Activated naive CD8-positive, alpha-beta T cell treated with anti-CD3 and anti-CD28 coated beads, Interleukin-2, amount 10 ng/mL, durations not matched to agents 7 days and 5 days (primary cell): ENCODE measurements around the gene SH3BP1. TPM values are rescaled to one million over a fixed set of nuclear protein-coding genes. Genes with fewer than 3 reads are reported as not detected.
A peak's percentile ranks its signal among the peaks of the same experiment; 100 is the strongest.
"Not testable (repeated sequence)": the region's sequence is repeated elsewhere in the genome, so short reads cannot be mapped to it uniquely, and the experiment has no call there.

Experiments
- ATAC-seq: fragments of 150-1000 bp; cut with Tn5 transposase; one replicate; pipeline ENCODE4 v1.10.0; 2021; ENCODE audit warnings: low read depth, moderate library complexity
- POLR2A ChIA-PET: fragments of 350-600 bp; sonication (Branson Sonifier 250); formaldehyde crosslinking; loops from one replicate; lab custom pipeline; 2021; ENCODE audit warnings: antibody characterized with exemption; lab: Charles Lee
- DNase-seq: peaks from one replicate; pipeline ENCODE4 v3.0.0; 2021
- H3K27ac Mint-ChIP-seq: one replicate; pipeline ENCODE4 v1.8.0; 2022; ENCODE audit warnings: mild to moderate bottlenecking, mixed read lengths
- H3K27me3 Mint-ChIP-seq: one replicate; pipeline ENCODE4 v1.8.0; 2022; ENCODE audit warnings: mild to moderate bottlenecking, moderate library complexity, mixed read lengths
- H3K36me3 Mint-ChIP-seq: one replicate; pipeline ENCODE4 v1.8.0; 2021; ENCODE audit warnings: mild to moderate bottlenecking, mixed read lengths
- H3K4me1 Mint-ChIP-seq: one replicate; pipeline ENCODE4 v1.8.0; 2021; ENCODE audit warnings: mixed read lengths
- H3K4me3 Mint-ChIP-seq: one replicate; pipeline ENCODE4 v1.8.0; 2022; ENCODE audit warnings: mild to moderate bottlenecking, moderate library complexity, mixed read lengths
- H3K9me3 Mint-ChIP-seq: one replicate; pipeline ENCODE4 v1.8.0; 2021; ENCODE audit warnings: mixed read lengths
- total RNA-seq, 2 experiments: library from RNA; stranded (reverse); gene quantifications; one replicate each; pipeline ENCODE4 v1.2.3, GENCODE V29; 2021

Gene SH3BP1
- total RNA-seq, 2 experiments from 2014 or later, result 157 to 169 TPM

DNA sequence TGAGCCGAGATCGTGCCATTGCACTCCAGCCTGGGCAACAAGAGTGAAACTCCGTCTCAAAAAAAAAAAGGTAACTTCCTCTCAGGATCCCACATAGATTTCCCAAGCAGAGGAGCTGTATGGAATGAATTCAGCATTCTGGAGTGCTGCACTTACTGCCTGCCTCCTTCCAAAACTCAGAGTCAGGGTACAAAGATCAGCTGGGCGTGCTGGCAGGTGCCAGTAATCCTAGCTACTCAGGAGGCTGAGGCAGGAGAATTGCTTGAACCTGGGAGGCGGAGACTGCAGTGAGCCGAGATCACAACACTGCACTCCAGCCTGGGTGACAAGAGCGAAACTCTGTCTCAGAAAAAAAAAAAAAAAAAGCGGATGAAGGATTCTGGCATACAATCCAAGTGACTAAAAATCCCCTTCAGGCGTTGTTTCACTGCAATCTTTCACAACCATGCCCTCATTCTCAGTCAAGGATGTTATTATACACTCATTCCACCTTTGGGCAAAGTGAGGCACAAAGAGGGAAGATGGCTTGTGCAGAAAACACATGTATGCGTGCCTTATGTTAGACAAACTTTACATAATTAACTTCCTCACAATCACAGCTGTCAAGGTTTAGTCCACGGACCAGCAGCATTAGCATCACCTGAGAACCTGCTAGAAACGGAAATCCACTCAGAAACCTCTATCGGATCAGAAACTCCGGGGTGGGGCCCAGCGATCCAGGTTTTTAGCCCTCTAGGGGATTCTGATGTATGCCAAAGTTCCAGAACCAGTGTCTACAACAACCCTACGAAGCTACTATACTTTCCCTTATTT is 45.5 kb downstream of the SH3BP1 start:
- POLR2A ChIA-PET, result interaction anchor here (0.7 to 18.0 kb wide), 3 partner anchors 12 to 42 kb away, joined by 3 to 216 read pairs (median 3); partner anchors contain the start of gene PDXP
- no peak overlapping the region for H3K4me3 Mint-ChIP-seq
- no peak for DNase-seq
- H3K27ac Mint-ChIP-seq, result no peak overlapping the region
- peaks cover 5% of the 10 kb centered on the region for H3K36me3 Mint-ChIP-seq
- H3K4me1 Mint-ChIP-seq, result peaks cover 24% of the 10 kb centered on the region
- no peak for ATAC-seq
- no peaks in the 10 kb centered on the region for H3K9me3 Mint-ChIP-seq
- H3K27me3 Mint-ChIP-seq, result no peaks in the 10 kb centered on the region

DNA sequence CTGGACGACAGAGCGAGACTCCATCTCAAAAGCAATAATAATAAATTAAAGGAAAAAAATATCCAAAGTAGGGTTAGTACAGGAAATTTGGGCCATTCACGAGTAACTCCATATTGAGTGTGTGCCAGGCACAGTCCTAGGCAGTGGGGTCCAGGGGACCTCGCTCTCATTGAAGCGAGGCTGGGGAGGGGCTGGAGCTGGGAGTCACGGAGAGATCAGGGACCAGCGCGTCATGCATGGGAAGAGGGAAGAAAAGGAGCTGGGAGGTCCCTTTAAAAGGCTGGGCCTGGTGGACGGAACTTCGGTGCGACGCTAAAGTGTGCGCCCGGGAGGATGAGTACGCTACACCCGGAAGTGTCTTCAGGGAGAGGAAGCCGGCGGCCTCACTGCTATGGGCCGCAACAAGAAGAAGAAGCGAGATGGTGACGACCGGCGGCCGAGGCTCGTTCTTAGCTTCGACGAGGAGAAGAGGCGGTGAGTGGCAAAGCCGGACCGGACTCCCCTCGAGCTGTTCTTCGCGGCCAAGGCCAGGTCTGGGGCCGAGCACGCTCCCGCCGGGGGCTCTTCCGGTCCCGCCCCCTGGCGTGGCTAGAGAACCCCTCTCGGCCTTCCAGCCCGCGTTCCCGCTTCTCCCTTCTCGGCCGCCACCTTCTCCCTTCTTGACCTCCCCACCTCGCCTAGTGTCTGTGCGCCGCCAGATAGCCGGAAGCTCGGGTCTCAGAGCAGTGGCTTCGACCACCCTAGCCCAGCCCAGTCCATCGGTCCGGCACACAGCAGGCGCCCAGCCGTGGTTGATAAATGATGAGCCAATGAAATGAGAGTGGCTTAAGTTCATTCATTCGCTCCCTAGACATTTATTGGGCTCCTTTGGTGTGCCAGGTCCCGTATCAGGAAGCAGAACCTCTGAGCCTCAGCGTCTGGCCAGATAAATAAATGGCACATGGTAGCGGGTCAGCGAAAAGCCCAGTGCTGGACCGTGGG is 46.8 kb downstream of the SH3BP1 start, which contains the start of gene NOL12:
TSS of gene NOL12 (plus strand) at position 342 of the 981 bp plus-strand sequence. CDS start at position 392, 50 bp downstream.
- POLR2A ChIA-PET, result interaction anchor here (0.7 to 18.0 kb wide), 9 partner anchors 11 to 884 kb away, joined by 3 to 216 read pairs (median 4); partner anchors contain the start of genes DMC1, GGA1, LGALS1 and PDXP
- ATAC-seq (peak; percentile 84), DNase-seq (peak; percentile 85)
- H3K27me3 Mint-ChIP-seq, result no peaks in the 10 kb centered on the region
- peak within 1 kb of the TSS; percentile 97 for H3K4me3 Mint-ChIP-seq
- peaks cover 19% of the 10 kb centered on the region for H3K4me1 Mint-ChIP-seq
- H3K36me3 Mint-ChIP-seq, result peaks cover 7% of the 10 kb centered on the region
- no peaks in the 10 kb centered on the region for H3K9me3 Mint-ChIP-seq
- peak within 1 kb of the TSS; percentile 99 for H3K27ac Mint-ChIP-seq

DNA sequence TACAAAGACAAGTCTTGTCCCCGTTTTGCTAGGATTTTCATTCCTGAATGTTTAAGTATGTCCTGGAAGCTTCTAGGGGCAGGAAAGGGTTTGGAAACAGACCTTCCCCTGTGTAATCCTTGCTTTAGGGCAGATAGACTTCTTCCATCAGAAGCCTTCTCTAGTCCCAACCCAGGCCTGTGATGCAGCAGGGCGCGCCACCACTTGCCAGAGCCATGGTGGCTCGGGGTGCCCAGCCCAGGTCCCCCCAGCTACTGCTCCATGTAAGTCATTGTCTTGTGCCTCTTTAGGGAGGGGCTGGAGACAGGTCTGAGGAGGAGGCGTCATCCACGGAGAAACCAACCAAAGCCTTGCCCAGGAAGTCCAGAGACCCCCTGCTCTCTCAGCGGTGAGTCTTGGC is 50.9 kb downstream of the SH3BP1 start:
- H3K27ac Mint-ChIP-seq, result no peak overlapping the region
- ATAC-seq, result no peak

DNA sequence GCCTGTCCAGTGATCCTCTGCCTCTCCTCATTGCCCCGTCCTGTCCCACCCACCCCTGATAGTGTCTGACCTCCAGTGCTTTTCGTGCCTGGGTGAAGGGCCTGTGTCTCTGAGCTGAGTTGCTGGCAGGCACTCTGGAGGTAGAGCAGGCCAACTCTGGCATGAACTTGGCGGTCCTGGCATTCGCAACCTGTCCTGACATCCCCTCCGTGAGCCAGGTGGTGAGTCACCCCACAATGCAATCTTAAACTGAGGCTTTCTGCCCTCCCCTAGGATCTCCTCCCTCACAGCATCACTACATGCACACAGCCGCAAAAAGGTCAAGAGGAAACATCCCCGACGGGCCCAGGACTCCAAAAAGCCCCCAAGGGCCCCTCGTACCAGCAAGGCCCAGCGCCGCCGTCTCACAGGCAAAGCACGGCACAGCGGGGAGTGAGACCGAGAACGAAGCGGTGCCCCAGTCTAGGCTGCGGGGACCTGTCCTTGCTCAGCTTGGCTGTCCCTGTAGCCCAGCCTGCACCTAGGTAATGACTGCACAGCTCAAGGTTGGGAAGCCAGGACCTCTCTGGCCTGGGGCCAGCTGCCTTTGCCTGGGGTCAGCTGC is 51.5 kb downstream of the SH3BP1 start:
- Mint-ChIP-seq H3K27ac (no peak overlapping the region), H3K4me1 (peaks cover 17% of the 10 kb centered on the region), H3K9me3 (no peaks in the 10 kb centered on the region), H3K4me3 (no peak overlapping the region), H3K36me3 (peaks cover 16% of the 10 kb centered on the region), H3K27me3 (no peaks in the 10 kb centered on the region)
- POLR2A ChIA-PET, result interaction anchor here (1.2 kb wide), 1 partner anchor 17 kb away, joined by 3 read pairs; no protein-coding TSS in a partner anchor
- ATAC-seq (no peak), DNase-seq (no peak)

More for the DNA sequence above, 50.9 kb downstream of the SH3BP1 start:
- no peak overlapping the region for H3K4me3 Mint-ChIP-seq
- H3K9me3 Mint-ChIP-seq, result no peaks in the 10 kb centered on the region
- DNase-seq, result no peak
- POLR2A ChIA-PET, result no interaction called here
- peaks cover 17% of the 10 kb centered on the region for H3K4me1 Mint-ChIP-seq
- H3K27me3 Mint-ChIP-seq, result no peaks in the 10 kb centered on the region
- peaks cover 16% of the 10 kb centered on the region for H3K36me3 Mint-ChIP-seq

DNA sequence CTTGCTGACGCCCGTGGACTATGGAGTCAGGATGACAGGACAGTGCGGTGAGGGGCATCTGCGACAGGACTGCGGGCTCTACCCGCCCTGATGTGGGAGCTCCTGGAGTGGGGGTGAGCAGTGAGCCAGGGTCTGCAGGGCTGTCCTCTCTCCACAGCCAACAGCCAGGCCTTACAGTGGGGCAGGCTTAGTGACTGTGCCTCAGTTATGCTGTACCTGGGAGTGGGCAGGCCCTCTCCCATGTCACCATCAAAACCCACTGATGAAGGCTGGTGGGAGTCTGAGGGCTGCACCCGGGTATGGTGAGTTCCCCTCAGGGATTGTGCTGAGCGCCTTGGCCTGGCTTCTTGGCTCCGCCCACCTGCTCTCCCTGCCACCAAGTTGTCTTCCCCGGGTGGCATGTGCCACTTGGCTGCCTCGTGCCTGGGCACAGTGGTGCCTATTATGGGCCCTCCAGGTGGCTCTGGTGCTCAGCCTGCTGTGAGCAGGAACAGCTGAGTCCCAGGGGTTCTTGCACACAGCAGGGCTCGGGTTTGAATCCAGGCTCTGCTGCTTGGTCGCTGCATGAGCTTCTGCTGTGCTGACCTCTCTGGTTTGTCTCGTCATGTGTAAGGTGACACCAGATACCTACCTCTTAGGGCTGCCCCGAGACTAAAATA is 53.3 kb downstream of the SH3BP1 start:
- POLR2A ChIA-PET, result interaction anchor here (1.2 kb wide), 1 partner anchor 18 kb away, joined by 3 read pairs; no protein-coding TSS in a partner anchor
- DNase-seq (no peak), ATAC-seq (no peak)
- H3K27ac Mint-ChIP-seq, result no peak overlapping the region
- peaks cover 16% of the 10 kb centered on the region for H3K36me3 Mint-ChIP-seq
- no peak overlapping the region for H3K4me3 Mint-ChIP-seq
- H3K9me3 Mint-ChIP-seq, result no peaks in the 10 kb centered on the region
- H3K4me1 Mint-ChIP-seq, result peaks cover 17% of the 10 kb centered on the region
- no peaks in the 10 kb centered on the region for H3K27me3 Mint-ChIP-seq

DNA sequence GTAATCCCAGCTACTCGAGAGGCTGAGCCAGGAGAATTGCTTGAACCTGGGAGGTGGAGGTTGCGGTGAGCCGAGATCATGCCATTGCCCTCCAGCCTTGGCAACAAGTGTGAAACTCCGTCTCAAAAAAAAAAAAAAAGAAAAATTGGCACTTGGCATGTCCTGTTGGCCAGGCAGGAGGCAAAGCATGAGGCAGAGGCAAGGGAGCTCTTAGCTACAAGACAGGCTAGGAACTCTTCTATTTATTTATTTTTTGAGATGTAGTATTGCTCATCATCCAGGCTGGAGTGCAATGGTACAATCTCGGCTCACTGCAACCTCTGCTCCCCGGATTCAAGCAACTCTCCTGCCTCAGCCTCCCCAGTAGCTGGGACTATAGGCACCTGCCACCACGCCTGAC is 54.7 kb downstream of the SH3BP1 start:
- not testable (repeated sequence) for H3K9me3 Mint-ChIP-seq, H3K27ac Mint-ChIP-seq, H3K27me3 Mint-ChIP-seq, ATAC-seq, DNase-seq, H3K4me3 Mint-ChIP-seq
- POLR2A ChIA-PET, result interaction anchor here (0.7 kb wide), 1 partner anchor 86 kb away, joined by 4 read pairs; no protein-coding TSS in a partner anchor
- Mint-ChIP-seq H3K36me3 (peaks cover 11% of the 10 kb centered on the region), H3K4me1 (peaks cover 11% of the 10 kb centered on the region)

DNA sequence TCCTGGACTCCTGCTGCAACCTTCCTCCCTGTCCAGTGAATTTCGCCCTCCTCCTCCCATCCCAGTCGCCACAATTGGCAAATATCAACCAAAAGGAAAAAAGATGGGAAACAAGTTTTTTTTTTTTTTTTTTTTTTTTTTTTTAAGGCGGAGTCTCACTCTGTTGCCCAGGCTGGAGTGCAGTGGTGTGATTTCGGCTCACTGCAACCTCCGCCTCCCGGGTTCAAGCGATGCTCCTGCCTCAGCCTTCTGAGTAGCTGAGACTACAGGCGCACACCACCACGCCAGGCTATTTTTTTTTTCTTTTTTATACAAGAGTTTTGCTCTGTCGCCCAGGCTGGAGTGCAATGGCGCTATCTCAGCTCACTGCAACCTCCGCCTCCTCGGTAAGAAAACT is 56.8 kb downstream of the SH3BP1 start:
- not testable (repeated sequence) for H3K27ac Mint-ChIP-seq, DNase-seq, H3K27me3 Mint-ChIP-seq, H3K36me3 Mint-ChIP-seq, H3K9me3 Mint-ChIP-seq
- H3K4me3 Mint-ChIP-seq, result peak overlapping the region; percentile 83
- ATAC-seq, result peak; percentile 18
- peaks cover 11% of the 10 kb centered on the region for H3K4me1 Mint-ChIP-seq
- POLR2A ChIA-PET, result interaction anchor here (0.6 to 1.4 kb wide), 3 partner anchors 39 to 247 kb away, joined by 3 to 6 read pairs (median 3); no protein-coding TSS in a partner anchor

DNA sequence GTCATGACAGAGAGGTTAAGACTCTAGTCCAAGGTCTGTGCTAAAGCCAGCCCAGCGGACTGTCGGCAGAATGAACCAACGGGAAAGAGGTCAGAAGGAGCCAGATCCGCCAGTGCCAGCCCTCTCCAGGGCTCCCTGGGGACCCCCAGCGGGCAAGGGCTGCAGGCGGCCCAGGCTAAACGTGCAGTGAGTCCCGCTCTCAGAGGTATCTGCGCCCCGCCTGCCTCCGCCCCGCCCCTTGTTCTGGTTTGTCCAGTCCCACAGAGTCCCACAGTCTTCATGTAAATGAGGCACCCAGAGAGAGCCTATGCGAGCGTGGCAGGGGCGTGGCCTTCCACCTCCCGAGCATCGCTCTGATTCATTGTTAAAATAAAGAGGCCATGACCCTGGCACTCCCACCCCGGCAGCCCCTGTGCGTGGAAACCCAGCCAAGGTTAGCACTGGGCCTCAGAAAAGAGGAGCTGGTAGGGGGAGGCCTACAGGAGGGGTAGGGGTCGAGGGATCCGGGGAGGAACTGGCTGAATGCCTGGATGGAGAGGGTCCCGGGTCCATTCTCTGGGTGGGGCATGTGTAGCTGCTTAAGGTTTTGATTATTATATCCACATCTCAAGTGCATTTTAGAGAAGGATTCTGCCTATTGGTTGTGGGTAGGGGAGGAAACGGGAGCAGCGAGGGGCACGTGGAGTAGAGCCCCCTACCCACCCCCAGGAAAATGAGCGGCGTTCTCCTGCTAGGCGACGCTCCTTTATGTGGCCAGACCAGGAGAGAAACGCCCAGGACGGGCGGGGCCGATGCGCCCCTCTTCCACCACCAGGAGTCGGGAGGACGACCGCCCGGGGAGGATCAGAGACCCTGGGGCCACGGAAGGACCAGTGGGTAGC is 57.4 kb downstream of the SH3BP1 start, which contains the start of gene TRIOBP:
TSS of gene TRIOBP (plus strand) at position 392 of the 881 bp plus-strand sequence. CDS start 4,318 bp downstream, outside the sequence.
- DNase-seq (peak; percentile 87), ATAC-seq (peak; percentile 100)
- Mint-ChIP-seq H3K9me3 (no peaks in the 10 kb centered on the region), H3K36me3 (peaks cover 9% of the 10 kb centered on the region), H3K4me1 (peaks cover 14% of the 10 kb centered on the region), H3K27ac (no peak within 1 kb of the TSS), H3K4me3 (peak within 1 kb of the TSS; percentile 83), H3K27me3 (no peaks in the 10 kb centered on the region)
- POLR2A ChIA-PET, result interaction anchor here (0.6 kb wide), 2 partner anchors 46 to 247 kb away, joined by 3 to 6 read pairs; no protein-coding TSS in a partner anchor

DNA sequence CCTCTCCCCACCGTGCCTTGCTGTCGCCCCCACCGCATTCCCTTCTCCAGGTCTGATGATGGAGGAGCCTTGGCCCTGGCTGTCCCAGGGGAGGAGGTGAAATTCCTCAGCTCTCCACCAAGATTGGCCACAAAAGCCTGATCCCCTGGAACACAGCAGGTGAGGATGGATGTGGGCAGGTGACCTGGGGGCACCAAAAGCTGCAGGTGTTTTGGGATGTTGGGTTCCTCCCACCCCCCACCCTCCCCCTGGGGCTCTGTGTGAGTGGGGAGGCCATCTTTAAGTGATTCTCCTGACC is 58.0 kb downstream of the SH3BP1 start:
- POLR2A ChIA-PET, result no interaction called here
- peaks cover 7% of the 10 kb centered on the region for H3K36me3 Mint-ChIP-seq
- H3K4me3 Mint-ChIP-seq, result no peak overlapping the region
- H3K27me3 Mint-ChIP-seq, result no peaks in the 10 kb centered on the region
- H3K9me3 Mint-ChIP-seq, result no peaks in the 10 kb centered on the region
- ATAC-seq, result no peak
- peaks cover 14% of the 10 kb centered on the region for H3K4me1 Mint-ChIP-seq
- DNase-seq, result no peak
- H3K27ac Mint-ChIP-seq, result no peak overlapping the region

DNA sequence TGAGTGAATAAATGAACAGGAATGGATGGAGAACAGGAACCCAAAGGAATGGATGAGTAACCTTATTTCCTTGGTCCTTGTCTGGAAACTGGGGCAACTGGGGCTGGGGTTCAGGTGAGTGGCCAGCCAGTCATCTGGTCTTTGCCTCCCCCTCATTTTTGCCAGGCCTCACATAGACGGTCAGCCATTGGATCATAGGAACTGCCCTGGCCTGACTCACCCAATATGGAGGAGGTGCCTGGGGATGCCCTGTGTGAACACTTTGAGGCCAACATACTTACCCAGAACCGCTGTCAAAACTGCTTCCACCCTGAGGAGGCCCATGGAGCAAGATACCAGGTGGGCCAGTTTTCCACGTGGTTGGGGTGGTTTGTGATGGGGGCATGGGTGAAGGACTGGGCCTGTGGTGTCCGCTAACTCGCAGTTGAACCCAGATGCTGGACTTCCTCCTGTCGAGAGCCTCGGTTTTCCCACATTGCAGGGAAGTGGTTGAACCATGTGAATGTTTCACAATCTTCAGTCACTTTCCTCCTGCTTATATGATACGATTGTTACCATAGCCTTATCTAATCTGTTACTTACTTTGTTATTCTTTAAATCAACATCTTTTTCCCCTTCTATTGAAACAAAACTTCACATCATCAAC is 61.8 kb downstream of the SH3BP1 start:
- POLR2A ChIA-PET, result no interaction called here
- Mint-ChIP-seq H3K4me3 (no peak overlapping the region), H3K27ac (no peak overlapping the region), H3K9me3 (no peaks in the 10 kb centered on the region), H3K27me3 (no peaks in the 10 kb centered on the region), H3K36me3 (peaks cover 3% of the 10 kb centered on the region), H3K4me1 (peaks cover 11% of the 10 kb centered on the region)
- ATAC-seq (no peak), DNase-seq (no peak)

DNA sequence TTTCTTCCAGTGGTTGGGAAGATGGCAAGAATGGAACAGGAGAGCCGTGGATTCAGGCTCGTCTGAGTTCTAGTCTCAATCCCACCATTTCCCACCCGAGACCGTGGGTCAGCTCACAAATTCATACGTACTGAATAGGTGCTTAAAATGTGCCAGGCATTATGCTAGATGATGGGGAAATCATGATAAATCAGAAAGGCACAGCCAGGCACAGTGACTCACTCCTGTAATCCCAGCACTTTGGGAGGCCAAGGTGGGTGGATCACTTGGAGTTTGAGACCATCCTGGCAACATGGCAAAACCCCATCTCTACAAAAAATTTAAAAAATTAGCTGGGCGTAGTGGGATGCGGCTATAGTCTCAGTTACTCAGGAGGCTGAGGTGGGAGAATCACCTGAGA is 64.4 kb downstream of the SH3BP1 start:
- ATAC-seq, result no peak
- POLR2A ChIA-PET, result no interaction called here
- H3K4me1 Mint-ChIP-seq, result peaks cover 5% of the 10 kb centered on the region
- H3K9me3 Mint-ChIP-seq, result no peaks in the 10 kb centered on the region
- no peak overlapping the region for H3K27ac Mint-ChIP-seq
- no peaks in the 10 kb centered on the region for H3K27me3 Mint-ChIP-seq
- no peak overlapping the region for H3K4me3 Mint-ChIP-seq
- H3K36me3 Mint-ChIP-seq, result peaks cover 3% of the 10 kb centered on the region
- no peak for DNase-seq
